B cell (primary cell): ENCODE measurements around the gene MOB3A. TPM values are rescaled to one million over a fixed set of nuclear protein-coding genes. Genes with fewer than 3 reads are reported as not detected.
A peak's percentile ranks its signal among the peaks of the same experiment; 100 is the strongest.

Experiments
- ATAC-seq: fragments of 200-7000 bp; cut with Tn5 transposase; one replicate; pipeline ENCODE4 v1.10.0; 2021; ENCODE audit warnings: low read depth, mild to moderate bottlenecking, moderate number of reproducible peaks, moderate library complexity
- CTCF ChIA-PET: fragments of 350-600 bp; sonication (Branson Sonifier 250); formaldehyde crosslinking; loops from one replicate; lab custom pipeline; 2021; ENCODE audit warnings: antibody characterized with exemption, inconsistent platforms; lab: Charles Lee
- POLR2A ChIA-PET: fragments of 350-600 bp; sonication (Branson Sonifier 250); formaldehyde crosslinking; loops from one replicate; lab custom pipeline; 2021; ENCODE audit warnings: antibody characterized with exemption; lab: Charles Lee
- DNase-seq: peaks from one replicate; pipeline ENCODE4 v3.0.0; 2013
- H2AFZ ChIP-seq: 2 replicates; pipeline ENCODE4 v1.6.1; 2012; ENCODE audit warnings: mild to moderate bottlenecking, low read depth, low read length; ENCODE audit not compliant: insufficient read depth, poor library complexity, severe bottlenecking
- H3K27ac ChIP-seq, 2 donors: 1 replicate in 1 of 2; 2 replicates in 1 of 2; pipeline ENCODE4 v1.5.1; 2012 to 2013; ENCODE audit warnings: low read length in 2 of 2, mild to moderate bottlenecking in 2 of 2, moderate library complexity in 1 of 2
- H3K27me3 ChIP-seq, 4 experiments: fragments of 200-600 bp in 1 of 4; sonication (generic) in 1 of 4; replicated peaks in 1 of 4; 1 replicate in 2 of 4; 2 replicates in 2 of 4; pipeline versions ENCODE4 v1.6.1 to v1.7.0; 2013 to 2016; ENCODE audit warnings: low read length in 3 of 4, mild to moderate bottlenecking in 2 of 4, mixed read lengths in 1 of 4, moderate library complexity in 1 of 4; ENCODE audit not compliant: insufficient read depth in 4 of 4, control insufficient read depth in 3 of 4; ENCODE audit errors: control extremely low read depth in 1 of 4
- H3K36me3 ChIP-seq, 2 experiments: replicated peaks in 1 of 2; 1 replicate in 1 of 2; 2 replicates in 1 of 2; pipeline versions ENCODE4 v1.6.1 to v1.7.1; 2013; ENCODE audit warnings: low read length in 1 of 2; ENCODE audit not compliant: insufficient read depth in 2 of 2, control insufficient read depth in 1 of 2; ENCODE audit errors: control extremely low read depth in 1 of 2, extremely low read depth in 1 of 2
- H3K4me1 ChIP-seq, 2 donors: fragments of 200-600 bp in 1 of 2; sonication (generic) in 1 of 2; 1 replicate in 1 of 2; 2 replicates in 1 of 2; pipeline versions ENCODE4 v1.5.1 to v1.6.1; 2013 to 2017; ENCODE audit warnings: low read length in 2 of 2; ENCODE audit not compliant: control insufficient read depth in 2 of 2, insufficient read depth in 2 of 2
- H3K4me2 ChIP-seq: replicated peaks from 2 replicates; pipeline ENCODE3; 2012; ENCODE audit warnings: mild to moderate bottlenecking, low read depth, low read length; ENCODE audit not compliant: poor library complexity, severe bottlenecking
- H3K4me3 ChIP-seq, 5 experiments: fragments of 200-600 bp in 1 of 5; sonication (generic) in 1 of 5; 1 replicate in 3 of 5; 2 replicates in 2 of 5; pipeline versions ENCODE4 v1.5.1 to v1.7.0; 2011 to 2016; ENCODE audit warnings: low read length in 4 of 5, mild to moderate bottlenecking in 4 of 5, low read depth in 2 of 5, control low read depth in 1 of 5, moderate library complexity in 1 of 5; ENCODE audit not compliant: insufficient read depth in 1 of 5; ENCODE audit errors: control extremely low read depth in 1 of 5, extremely low read depth in 1 of 5
- H3K79me2 ChIP-seq: fragments of 200-600 bp; sonication (generic); one replicate; pipeline ENCODE4 v1.6.0; 2016; ENCODE audit warnings: low read length; ENCODE audit not compliant: control insufficient read depth, insufficient read depth
- H3K9ac ChIP-seq: fragments of 200-600 bp; sonication (generic); 2 replicates; pipeline ENCODE4 v1.6.1; 2017; ENCODE audit warnings: mild to moderate bottlenecking, low read length, moderate library complexity
- H3K9me3 ChIP-seq, 3 donors: one replicate each; pipeline versions ENCODE4 v1.6.1 to v1.7.1; 2013; ENCODE audit warnings: low read length in 2 of 3; ENCODE audit not compliant: control insufficient read depth in 2 of 3, insufficient read depth in 1 of 3; ENCODE audit errors: control extremely low read depth in 1 of 3
- H4K20me1 ChIP-seq: 2 replicates; pipeline ENCODE4 v1.6.0; 2012; ENCODE audit warnings: mild to moderate bottlenecking, low read length; ENCODE audit not compliant: insufficient read depth, control insufficient read depth, poor library complexity, severe bottlenecking
- H3K27ac Mint-ChIP-seq: one replicate; pipeline ENCODE4 v1.8.0; 2021; ENCODE audit warnings: mixed read lengths
- H3K27me3 Mint-ChIP-seq: one replicate; pipeline ENCODE4 v1.8.0; 2021; ENCODE audit warnings: mixed read lengths
- H3K4me1 Mint-ChIP-seq: one replicate; pipeline ENCODE4 v1.8.0; 2021; ENCODE audit warnings: mixed read lengths
- H3K4me3 Mint-ChIP-seq: one replicate; pipeline ENCODE4 v1.8.0; 2021; ENCODE audit warnings: mixed read lengths
- H3K9me3 Mint-ChIP-seq: one replicate; pipeline ENCODE4 v1.8.0; 2022; ENCODE audit warnings: mixed read lengths; ENCODE audit not compliant: insufficient read depth
- CTCF ChIP-seq: fragments of 200-600 bp; IDR thresholded peaks from one replicate; pipeline ENCODE4 v1.8.0; 2022; ENCODE audit warnings: antibody characterized with exemption, mild to moderate bottlenecking
- EZH2 ChIP-seq: IDR thresholded peaks from 2 replicates; pipeline ENCODE4 v1.6.1; 2012; ENCODE audit warnings: borderline replicate concordance, low read depth, mild to moderate bottlenecking, moderate library complexity, low read length; ENCODE audit not compliant: insufficient read depth, poor library complexity, severe bottlenecking
- WGBS: methylation state at CpG from one replicate; pipeline ENCODE4 v1.1.5; 2013; ENCODE audit warnings: missing lambda C conversion rate; ENCODE audit not compliant: insufficient coverage; 5-methylcytosine and 5-hydroxymethylcytosine counted together
- intact Hi-C: fragments of 100-400 bp; cut with micrococcal nuclease; formaldehyde crosslinking; loops from one replicate; pipeline ENCODE4 v1.10.0; 2022
- polyA plus RNA-seq: library from polyadenylated mRNA; depleted of rRNA; stranded (reverse); fragments of >200 nt; gene quantifications from 2 replicates; pipeline ENCODE4 v1.2.3, GENCODE V29; 2012
- total RNA-seq, 2 donors: library from RNA; stranded (reverse); fragments of 120-200 nt in 1 of 2; gene quantifications; 1 replicate in 1 of 2; 2 replicates in 1 of 2; pipeline versions ENCODE4 v1.2.3 to v1.2.4, GENCODE V29; 2013 to 2022

Gene MOB3A
- total and polyA plus RNA-seq, 2 donors (not counting 1 experiment from before 2014, with no cell fraction given): 190 to 228 TPM

- WGBS: 88% methylated on average over 28 of the region's 28 CpGs
- peak overlapping the region; percentile 98 for H3K27ac ChIP-seq
- H3K27ac Mint-ChIP-seq: peak overlapping the region; percentile 87
- peaks cover 0 to 12% (median 0%) of the 10 kb centered on the region in 3 donors for H3K9me3 ChIP-seq
- no peaks in the 10 kb centered on the region for H3K9me3 Mint-ChIP-seq
- ChIA-PET CTCF (interaction anchor here (1.0 to 3.2 kb wide), 5 partner anchors 21 to 146 kb away, joined by 3 to 10 read pairs (median 4); no protein-coding TSS in a partner anchor), POLR2A (interaction anchor here (0.6 to 7.4 kb wide), 12 partner anchors 8 to 143 kb away, joined by 3 to 69 read pairs (median 4); partner anchors contain the start of genes AP3D1 and MKNK2)
- H3K4me1 Mint-ChIP-seq: peaks cover 55% of the 10 kb centered on the region
- ATAC-seq: no peak
- no peaks in the 10 kb centered on the region for H3K27me3 ChIP-seq
- no peak overlapping the region for H2AFZ ChIP-seq
- H3K27me3 Mint-ChIP-seq: no peaks in the 10 kb centered on the region
- H3K4me3 Mint-ChIP-seq: peak overlapping the region; percentile 23
- H3K4me3 ChIP-seq: peak overlapping the region in 2 of 5 experiments; percentile 47 to 55
- peaks cover 84% of the 10 kb centered on the region for H4K20me1 ChIP-seq
- H3K36me3 ChIP-seq: peaks cover 0 to 74% of the 10 kb centered on the region in 2 experiments
- intact Hi-C loops: no loop called here
- peak overlapping the region; percentile 88 for H3K4me2 ChIP-seq
- TF ChIP-seq CTCF (no peak), EZH2 (no peak)
- DNase-seq: no peak
- H3K4me1 ChIP-seq: peaks cover 46 to 56% of the 10 kb centered on the region in 2 donors
- peak overlapping the region; percentile 69 for H3K9ac ChIP-seq
- H3K79me2 ChIP-seq: peaks cover 53% of the 10 kb centered on the region
These were observed 55.3 kb downstream of the MOB3A start for GRCh38 chr19:2040647-2041432.
